Epithelial cell of esophagus (primary cell): ENCODE data around the gene MYO1B.

Experiments used
- DNase-seq: peaks from one replicate; pipeline ENCODE4 v3.0.0; 2010; ENCODE audit warnings: low read depth
- H3K4me3 ChIP-seq: 2 replicates; pipeline ENCODE4 v1.5.1; 2011; ENCODE audit warnings: mild to moderate bottlenecking, low read length, control low read depth
- TF ChIP-seq, protein P1 (sequence below): IDR thresholded peaks from 2 replicates; pipeline ENCODE4 v1.5.1; 2011; ENCODE audit warnings: low read depth, mild to moderate bottlenecking, low read length, control low read depth, inconsistent platforms; ENCODE audit not compliant: insufficient read depth; ENCODE audit errors: missing control alignments

Gene MYO1B

DNA sequence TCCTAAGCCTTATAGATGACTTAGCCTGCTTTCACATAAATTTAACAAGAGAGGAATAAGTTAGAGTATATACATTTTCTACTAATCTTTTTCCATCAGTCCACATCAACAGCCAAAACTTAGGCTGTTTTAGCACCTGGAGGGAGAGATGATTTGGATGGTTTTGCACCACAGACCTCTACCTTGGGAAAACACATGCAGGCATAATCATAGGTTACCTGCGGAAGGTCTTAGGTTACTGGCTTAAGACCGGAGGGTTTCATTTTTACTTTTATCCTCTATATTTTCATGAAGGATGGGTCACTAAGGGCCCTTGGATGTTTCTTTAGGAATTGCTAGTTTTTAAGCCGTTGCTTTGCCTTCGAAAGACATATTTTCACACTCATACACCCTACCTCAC, 66.0 kb downstream of the MYO1B start:
- no peak for DNase-seq
- TF ChIP-seq, protein P1, sequence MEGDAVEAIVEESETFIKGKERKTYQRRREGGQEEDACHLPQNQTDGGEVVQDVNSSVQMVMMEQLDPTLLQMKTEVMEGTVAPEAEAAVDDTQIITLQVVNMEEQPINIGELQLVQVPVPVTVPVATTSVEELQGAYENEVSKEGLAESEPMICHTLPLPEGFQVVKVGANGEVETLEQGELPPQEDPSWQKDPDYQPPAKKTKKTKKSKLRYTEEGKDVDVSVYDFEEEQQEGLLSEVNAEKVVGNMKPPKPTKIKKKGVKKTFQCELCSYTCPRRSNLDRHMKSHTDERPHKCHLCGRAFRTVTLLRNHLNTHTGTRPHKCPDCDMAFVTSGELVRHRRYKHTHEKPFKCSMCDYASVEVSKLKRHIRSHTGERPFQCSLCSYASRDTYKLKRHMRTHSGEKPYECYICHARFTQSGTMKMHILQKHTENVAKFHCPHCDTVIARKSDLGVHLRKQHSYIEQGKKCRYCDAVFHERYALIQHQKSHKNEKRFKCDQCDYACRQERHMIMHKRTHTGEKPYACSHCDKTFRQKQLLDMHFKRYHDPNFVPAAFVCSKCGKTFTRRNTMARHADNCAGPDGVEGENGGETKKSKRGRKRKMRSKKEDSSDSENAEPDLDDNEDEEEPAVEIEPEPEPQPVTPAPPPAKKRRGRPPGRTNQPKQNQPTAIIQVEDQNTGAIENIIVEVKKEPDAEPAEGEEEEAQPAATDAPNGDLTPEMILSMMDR, result no peak
- no peak overlapping the region for H3K4me3 ChIP-seq

GRCh38 chr2:191311627-191312026, 66.4 kb downstream of the MYO1B start:
- no peak overlapping the region for H3K4me3 ChIP-seq
- TF ChIP-seq, protein P1, result no peak
- DNase-seq, result peak; percentile 92

GRCh38 chr2:191312163-191312562, 67.0 kb downstream of the MYO1B start:
- no peak for DNase-seq
- TF ChIP-seq, protein P1, result no peak
- no peak overlapping the region for H3K4me3 ChIP-seq

- no peak overlapping the region for H3K4me3 ChIP-seq
- TF ChIP-seq, protein P1, result no peak
- DNase-seq, result peak; percentile 87
Observed at GRCh38 chr2:191312662-191313061, 67.5 kb downstream of the MYO1B start.

- TF ChIP-seq, protein P1, result no peak
- H3K4me3 ChIP-seq, result no peak overlapping the region
- DNase-seq, result peak; percentile 47
Observed at GRCh38 chr2:191314697-191315364, 69.6 kb downstream of the MYO1B start.

DNA sequence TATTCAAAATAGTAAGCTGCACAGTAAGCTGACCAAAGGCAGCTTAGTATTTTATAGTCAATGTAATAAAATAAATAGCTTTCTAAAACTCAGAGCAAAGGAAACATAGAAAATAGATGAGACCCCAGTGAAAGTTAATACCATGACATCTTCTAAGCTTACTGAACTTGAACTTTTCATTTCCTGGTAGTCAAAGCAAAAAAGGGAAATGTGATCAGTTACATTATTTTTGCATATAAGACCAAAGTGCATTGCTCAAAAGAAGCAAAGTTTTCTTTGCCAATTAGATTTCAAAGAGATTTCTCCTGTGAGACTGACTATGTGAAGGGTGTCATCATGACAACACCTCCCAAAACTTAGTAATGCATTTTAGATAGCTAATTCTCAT, 70.2 kb downstream of the MYO1B start:
- DNase-seq, result no peak
- H3K4me3 ChIP-seq, result no peak overlapping the region
- TF ChIP-seq, protein P1, result no peak
